DMS153 treated with DMSO at 0.1 percent for 48 hours (cell line): Measurements from ENCODE around the gene OR52E1.
"Not testable (repeated sequence)": the region's sequence is repeated elsewhere in the genome, so short reads cannot be mapped to it uniquely, and the experiment has no call there.

ENCODE experiments used
- DNase-seq: peaks from one replicate; lab custom pipeline; 2025; ENCODE audit not compliant: unreplicated experiment; lab: John Stamatoyannopoulos, UW

The OR52E1 gene

DNA sequence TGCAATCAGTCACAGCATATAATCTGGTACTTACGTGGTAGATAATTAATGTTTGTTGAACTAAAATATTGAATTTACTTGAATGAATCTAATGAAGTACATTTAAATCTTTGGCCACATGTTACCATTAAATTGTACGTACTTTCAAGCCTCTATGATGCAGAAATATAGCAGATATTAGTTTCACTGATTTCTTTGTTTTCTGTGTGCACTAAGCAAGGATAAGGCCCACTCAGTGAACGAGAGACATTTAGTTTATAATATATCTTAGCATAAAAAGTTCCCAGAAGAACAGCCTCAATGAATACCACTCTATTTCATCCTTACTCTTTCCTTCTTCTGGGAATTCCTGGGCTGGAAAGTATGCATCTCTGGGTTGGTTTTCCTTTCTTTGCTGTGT, at the start of gene OR52E1:
TSS of gene OR52E1 (plus strand) at position 301 of the 400 bp plus-strand sequence.
- DNase-seq, result no peak

DNA sequence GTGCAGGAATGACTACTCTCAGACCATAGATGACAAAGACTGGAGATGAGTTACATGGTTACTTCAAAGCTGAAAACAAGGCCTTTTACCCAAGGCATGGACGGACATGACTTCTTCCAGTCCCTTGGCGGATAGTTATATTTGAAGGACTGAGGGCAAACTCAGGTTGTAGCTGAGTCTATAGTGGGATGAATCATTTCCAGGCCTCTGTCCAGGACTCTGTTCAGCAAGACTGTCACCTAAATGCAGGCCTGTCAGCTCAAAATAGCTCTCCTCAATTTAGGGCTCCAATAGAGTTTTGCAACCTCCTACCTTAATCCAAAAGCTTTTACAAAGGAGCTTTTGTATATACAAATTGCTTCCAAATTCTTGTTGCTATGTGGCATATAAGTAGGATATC, 47.4 kb upstream of the OR52E1 start:
- DNase-seq, result no peak

DNA sequence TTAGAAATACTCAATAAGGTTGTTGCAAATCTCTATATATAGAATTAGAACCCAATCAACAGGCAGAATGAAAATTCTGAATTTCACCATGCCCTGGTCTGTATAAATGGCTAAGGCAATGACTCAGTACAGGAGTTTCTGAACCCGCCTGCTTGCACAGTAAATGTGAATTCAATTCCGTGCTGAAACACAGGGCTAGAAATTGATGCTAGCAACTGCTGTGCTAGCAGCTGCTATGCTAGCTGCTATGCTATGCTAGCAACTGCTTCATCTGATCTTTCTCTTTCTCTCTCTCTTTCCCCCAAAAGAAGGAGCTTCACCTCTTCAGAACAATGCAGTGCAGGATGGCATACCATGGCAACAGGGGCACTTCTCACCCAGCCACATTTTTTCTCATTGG, 32.7 kb upstream of the OR52E1 start:
- no peak for DNase-seq

DNA sequence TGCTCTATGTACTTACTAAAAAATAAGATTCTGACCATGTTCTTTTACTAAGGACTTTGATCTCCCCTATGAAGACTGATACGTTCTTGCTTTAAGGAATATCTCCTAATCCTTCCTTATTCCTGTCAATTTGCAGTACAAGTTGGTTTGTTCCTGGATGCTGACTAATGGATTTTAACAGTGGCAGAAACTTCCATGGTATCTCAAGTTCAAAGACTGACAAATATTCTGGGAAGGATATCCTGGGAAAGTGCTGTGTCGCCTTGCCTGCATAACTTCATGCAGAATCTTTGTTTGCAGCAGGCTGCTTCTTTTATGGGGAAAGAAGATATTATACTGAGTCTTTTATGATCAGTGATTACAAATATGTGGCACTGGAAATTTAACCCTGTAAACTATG, 31.4 kb upstream of the OR52E1 start:
- no peak for DNase-seq

DNA sequence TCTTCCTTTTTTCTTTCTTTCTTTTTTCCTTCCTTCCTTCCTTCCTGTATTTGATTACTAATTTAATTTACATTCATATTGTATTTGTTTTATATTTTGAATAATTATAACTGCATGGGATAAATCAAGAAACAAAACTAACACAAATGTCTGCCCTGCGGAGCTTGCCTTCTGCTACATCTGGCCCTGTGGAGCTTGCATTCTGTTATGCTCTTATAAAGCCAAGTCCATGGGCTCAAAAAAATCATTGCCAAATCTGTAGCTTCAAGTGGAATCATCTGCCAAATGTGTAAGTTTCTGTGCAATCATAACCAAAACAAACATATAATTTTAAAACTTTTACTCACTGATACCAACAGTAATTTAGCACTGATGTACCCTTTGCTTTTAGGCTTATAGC, 31.0 kb upstream of the OR52E1 start:
- no peak for DNase-seq

DNA sequence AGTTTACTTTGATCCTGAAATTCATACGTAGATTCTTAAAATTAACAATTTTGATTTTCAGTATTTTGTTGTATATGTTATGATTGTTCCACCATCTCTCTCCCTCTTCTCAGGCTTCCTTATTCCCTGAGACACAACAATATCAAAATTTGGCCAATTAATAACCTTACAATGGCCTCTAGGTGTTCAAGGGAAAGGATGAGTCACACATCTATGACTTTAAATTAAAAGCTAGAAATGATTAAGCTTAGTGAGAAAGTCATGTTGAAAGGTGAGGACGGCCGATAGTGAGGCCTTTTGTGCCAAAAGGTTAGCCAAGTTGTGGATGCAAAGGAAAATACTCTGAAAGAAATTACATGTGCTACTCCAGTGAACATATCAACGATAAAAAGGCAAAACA, 28.5 kb upstream of the OR52E1 start:
- no peak for DNase-seq

DNA sequence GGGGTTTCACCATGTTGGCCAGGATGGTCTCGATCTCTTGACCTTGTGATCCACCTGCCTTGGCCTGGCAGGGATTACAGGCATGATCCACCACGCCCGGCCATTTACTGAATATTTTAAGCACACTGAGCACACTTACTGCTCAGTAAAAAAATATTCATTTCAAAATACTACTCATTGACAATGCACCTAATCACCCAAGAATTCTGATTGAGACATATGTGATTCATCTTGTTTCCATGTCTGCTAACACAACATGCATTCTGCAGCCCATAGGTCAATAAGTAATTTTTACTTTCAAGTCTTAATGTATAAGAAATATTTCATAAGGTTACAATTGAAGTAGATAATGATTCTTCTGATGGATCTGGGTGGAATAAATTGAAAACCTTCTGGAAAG, 27.3 kb upstream of the OR52E1 start:
- no peak for DNase-seq

DNA sequence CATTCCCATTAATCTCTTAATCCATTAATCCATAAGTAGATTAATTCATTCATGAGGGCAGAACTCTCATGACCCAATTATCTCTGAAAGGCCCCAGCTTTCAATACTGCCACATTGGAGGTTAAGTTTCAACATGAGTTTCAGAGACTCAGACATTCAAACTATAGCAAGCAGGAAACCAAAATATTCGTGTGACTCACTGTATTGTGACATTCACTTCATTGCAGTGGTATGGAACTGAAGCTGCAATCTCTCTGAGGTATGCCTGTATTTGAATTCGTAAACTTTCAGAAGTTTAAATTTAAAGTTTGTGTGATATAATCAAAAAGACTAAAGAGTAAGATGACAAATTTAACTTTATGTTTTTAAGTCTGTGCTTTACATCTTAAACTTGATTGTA, 26.0 kb upstream of the OR52E1 start:
- no peak for DNase-seq

DNA sequence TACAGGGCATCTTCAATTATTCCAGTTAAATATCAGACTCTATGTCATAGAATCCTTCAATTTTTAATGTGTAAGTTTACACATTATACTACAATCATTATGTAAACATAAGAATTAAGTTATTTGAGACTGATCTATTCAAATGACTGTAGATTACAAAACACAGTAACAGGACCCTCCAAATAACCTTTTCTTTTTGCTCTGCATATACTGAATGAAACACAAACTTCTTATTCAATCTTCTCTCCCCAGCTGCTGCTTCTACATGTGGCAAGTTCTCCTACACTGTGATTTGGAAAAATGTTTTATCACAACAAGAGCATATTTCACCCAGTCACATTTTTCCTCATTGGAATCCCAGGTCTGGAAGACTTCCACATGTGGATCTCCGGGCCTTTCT, 23.1 kb upstream of the OR52E1 start, which contains the start of gene OR52J3:
TSS of gene OR52J3 (plus strand) at position 301 of the 400 bp plus-strand sequence. CDS start at position 301, 0 bp downstream.
- no peak for DNase-seq

DNA sequence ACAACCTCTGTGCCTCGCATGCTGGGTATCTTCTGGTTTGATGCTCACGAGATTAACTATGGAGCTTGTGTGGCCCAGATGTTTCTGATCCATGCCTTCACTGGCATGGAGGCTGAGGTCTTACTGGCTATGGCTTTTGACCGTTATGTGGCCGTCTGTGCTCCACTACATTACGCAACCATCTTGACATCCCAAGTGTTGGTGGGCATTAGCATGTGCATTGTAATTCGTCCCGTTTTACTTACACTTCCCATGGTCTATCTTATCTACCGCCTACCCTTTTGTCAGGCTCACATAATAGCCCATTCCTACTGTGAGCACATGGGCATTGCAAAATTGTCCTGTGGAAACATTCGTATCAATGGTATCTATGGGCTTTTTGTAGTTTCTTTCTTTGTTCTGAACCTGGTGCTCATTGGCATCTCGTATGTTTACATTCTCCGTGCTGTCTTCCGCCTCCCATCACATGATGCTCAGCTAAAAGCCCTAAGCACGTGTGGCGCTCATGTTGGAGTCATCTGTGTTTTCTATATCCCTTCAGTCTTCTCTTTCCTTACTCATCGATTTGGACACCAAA, 22.5 kb upstream of the OR52E1 start:
- DNase-seq, result no peak

DNA sequence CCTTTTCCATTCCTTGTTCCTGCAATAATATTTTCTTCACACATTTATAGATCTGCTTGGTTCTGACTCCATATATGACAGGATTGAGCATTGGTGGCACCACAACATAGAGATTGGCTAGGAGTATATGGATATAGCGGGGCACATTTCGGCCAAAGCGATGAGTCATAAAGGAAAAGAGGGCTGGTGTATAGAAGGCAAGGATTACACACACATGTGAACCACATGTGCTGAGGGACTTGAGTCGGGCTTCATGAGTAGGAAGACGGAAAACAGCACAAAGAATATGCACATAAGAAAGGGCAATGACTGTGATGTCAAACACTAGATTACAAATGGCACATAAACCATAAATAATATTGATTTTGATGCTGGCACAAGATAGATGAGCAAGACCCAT, 10.7 kb upstream of the OR52E1 start:
- not testable (repeated sequence) for DNase-seq

DNA sequence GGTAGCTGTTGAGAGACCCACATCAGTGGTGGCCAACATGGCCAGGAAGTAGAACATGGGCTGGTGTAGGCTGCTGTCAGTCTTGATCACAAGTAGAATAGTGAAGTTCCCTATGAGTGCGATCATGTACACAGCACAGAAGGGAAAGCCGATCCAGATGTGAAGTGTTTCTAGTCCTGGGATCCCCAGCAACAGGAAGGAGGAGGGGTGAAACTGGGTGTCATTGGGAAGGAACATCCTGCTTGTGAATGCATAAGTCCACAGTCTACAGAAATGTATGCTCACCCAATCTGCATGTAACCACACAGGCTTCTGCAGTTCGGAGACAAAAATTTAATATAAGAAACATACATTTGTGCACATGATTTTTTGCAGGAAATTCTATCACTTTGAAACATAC, 10.0 kb upstream of the OR52E1 start, which contains the start of gene OR52E2:
TSS of gene OR52E2 (minus strand) at position 237 of the 400 bp plus-strand sequence. CDS start at position 237, 0 bp downstream.
- no peak for DNase-seq

DNA sequence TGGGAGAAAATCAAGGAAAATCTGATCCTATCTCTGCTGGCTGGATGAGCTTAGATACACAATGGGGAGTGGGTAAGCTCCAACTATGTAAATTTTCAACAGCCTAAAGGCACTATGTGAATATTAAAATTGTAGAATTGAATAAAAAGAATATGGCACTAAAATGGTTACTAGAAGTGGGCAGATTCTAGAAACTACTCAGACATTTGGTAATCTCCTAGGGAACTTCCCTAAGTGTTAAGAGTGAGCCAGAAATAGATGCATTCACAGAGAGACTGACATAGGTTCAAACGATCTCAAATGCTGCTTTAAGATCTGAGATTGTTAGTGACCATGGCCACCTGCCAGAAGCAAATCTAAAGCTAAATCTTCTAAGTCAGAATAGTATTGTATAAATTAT, 4.3 kb upstream of the OR52E1 start:
- DNase-seq, result no peak

DNA sequence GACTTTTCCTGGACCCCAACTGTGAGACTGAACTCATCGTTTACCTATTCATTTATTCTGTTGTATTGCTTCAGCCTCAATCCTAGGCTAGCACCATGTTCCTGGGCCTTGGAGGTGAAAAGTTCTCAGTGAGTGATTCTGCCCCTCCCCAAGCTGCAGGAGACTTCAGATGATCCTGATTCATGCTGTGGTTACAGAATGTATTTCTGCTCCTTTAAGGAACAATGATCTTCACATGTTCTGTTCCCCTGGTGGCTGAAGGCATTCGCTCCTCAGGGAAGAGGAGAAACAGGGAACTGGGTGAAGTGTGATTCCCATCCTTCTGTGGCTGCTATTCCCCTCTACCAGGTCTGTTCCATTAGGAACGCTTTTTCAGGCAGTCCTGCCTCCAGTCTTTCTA, 2.4 kb downstream of the OR52E1 start:
- no peak for DNase-seq

DNA sequence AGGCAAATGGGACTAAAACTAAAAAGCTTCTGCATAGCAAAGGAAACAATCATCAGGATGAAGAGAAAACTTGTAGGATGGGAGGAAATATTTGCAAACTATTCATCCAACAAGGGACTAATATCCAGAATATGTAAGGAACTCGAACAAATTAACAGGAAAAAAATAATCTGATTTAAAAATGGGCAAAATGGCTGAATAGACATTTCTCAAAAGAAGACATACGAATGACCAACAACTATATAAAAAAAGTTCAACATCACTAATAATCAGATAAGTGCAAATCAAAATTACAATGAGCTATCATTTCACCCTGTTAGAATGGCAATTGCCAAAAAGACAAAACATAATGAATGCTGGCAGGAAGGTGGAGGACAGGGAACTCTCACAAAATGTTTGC, 12.0 kb downstream of the OR52E1 start:
- no peak for DNase-seq

DNA sequence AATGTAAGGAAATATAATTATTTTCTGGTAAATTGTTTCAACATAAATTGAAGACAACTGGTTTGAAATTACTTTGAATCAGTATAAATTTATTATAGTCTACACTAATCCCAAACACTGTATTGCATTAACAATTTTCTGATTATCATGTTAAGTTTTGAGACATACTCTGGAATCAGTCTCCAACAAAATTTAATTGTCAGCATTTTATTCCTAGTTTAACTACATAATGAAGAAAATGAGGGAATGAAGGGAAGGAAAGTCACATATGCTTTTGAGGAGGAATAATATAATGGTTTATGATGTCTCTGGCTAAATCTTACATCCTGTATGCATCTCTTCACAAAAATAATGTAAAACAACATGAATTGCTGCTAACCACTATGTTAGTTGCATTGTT, 14.2 kb downstream of the OR52E1 start:
- no peak for DNase-seq

DNA sequence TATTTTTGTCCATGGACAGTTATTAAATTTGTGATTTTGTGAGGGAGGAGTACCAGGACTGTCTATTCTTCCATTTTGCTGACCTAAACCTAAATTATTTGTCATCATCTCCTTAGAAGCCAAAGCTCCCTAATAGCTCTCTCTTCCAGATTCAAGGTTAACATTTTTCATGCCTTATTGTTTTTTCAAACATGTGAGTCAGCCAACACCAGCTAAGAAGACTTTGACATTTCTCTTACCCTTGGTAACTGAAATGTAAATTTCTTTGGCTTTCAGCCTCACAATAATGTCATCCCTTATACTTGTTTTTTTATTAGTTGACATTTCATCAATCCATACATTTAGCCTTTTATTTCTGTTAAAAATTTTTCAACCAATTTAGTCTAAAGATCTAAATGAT, 19.2 kb downstream of the OR52E1 start:
- no peak for DNase-seq

DNA sequence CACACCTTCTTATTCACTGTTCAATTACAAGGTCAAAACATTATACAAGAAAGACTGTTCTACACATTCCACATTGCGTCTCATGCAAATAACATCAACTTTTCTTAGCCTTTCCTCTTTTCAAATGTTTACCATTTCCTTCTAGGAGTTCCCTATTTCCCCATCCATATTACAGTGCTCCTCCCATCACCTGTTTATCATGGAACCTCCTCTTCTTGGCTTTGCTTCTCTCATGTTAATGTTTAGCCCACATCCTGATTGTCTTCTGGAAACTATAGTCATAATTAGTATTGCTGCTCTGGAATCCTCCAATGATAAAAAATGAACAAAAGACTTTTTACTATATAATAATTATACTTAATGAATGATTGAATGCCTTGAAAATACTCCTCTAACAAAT, 21.3 kb downstream of the OR52E1 start:
- no peak for DNase-seq

DNA sequence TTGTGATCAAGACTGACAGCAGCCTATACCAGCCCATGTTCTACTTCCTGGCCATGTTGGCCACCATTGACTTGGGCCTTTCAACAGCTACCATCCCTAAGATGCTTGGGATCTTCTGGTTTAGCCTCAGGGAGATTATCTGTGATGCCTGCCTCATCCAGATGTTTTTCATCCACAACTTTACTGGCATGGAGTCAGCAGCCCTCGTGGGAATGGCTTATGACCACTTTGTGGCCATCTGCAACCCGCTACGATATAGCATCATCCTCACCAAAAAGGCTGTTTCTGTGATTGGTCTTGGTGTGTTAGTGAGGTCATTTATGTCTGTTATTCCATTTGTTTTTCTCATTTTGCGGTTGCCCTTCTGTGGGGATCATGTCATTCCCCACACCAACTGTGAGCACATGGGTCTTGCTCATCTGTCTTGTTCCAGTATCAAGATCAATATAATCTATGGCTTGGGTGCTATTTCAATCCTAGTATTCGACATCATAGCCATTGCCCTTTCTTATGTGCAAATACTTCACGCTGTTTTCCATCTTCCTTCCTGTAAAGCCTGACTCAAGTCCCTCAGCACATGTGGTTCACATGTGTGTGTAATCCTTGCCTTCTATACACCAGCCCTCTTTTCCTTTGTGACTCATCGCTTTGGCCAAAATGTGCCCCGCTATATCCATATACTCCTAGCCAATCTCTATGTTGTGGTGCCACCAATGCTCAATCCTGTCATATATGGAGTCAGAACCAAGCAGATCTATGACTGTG, 23.6 kb downstream of the OR52E1 start:
- no peak for DNase-seq

DNA sequence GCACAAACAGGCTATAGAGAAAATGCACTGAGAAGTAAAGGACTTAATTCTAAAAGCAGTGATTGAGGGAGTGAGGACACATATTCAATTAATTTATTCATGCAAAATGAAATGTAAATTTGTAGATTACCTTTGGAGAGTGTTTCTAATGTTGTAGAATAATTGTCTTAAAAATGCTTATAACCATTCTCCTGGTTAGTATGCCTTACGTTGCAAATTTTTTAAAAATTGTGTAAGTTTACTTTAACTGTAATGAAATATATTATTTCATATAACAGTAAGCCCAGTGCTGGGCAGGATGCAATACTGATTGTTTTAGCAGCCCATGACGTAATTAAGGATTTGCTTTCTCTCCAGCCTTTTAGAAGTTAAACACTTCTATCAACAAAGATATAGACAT, 26.6 kb downstream of the OR52E1 start:
- no peak for DNase-seq

DNA sequence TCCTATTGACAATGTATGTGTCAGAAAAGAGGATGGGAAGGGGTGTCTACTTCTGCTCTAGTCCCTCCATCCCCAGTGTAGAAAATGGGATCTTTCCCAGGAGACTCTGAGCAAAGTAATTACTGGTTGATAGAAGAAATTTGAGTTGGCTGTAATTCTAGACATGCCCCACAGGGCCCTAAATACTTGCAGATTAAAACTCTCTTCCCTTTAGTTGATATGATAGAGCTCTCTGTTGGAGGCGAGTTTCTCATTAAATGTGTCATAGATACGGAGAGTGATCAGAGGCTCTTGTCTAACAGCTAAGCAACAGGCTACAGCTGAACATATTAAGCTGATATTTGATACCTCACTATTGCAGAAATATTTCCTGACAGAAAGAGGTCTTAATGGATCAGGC, 32.9 kb downstream of the OR52E1 start:
- no peak for DNase-seq

DNA sequence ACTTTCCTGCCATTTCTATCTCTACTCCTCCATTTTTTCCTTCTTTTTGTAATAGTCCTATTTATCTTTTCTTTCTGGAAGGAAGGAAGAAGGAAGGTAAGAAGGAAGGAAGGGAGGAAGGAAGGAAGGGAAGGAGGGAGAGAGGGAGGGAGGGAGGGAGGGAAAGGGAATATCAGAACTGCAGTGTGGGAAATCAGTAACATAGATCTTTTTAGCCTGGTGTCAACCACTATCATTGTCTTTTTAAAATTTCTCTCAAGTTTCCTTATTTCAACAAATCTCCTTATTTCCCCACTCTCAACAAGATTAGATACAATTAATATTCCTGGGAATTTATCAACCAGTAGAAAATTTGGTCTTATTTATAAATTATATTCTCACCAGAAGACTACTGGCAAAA, 33.7 kb downstream of the OR52E1 start:
- DNase-seq, result no peak

DNA sequence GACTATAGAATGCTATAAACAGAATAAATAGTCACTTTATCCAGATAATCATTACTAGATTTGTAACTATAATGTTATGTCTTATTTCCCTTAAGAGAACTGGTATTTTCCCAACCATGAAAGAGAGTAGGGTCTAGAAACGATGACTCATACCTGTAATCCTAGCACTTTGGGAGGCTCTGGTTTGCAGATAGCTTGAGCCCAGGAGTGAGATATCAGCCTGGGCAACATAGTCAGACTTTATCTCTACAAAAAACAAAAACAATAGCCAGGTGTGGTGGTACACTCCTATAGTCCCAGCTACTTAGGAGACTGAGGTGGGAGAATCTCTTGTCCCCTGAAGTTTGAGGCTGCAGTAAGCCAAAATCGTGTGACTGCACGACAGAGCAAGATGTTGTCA, 37.9 kb downstream of the OR52E1 start:
- DNase-seq, result no peak
